Right ventricle myocardium inferior (tissue), 1 donor: Measurements from ENCODE around the gene SARS2. TPM values are rescaled to one million over a fixed set of nuclear protein-coding genes. Genes with fewer than 3 reads are reported as not detected.
"Not testable (repeated sequence)": the region's sequence is repeated elsewhere in the genome, so short reads cannot be mapped to it uniquely, and the experiment has no call there.

Experiments
- ATAC-seq: fragments of 200-7000 bp; cut with Tn5 transposase; one replicate; pipeline ENCODE4 v1.9.1; 2020; ENCODE audit warnings: mild to moderate bottlenecking, moderate library complexity
- DNase-seq: peaks from one replicate; pipeline ENCODE4 v3.0.0; 2021; ENCODE audit errors: missing footprints
- intact Hi-C: fragments of 100-400 bp; cut with DNase I; formaldehyde crosslinking; loops from one replicate; pipeline ENCODE4 v1.11.0; 2022
- total RNA-seq: library from RNA; stranded (reverse); fragmentation: NEBNext Ultra II Directional; extraction: Animal tissue kit (Norgen Biotek cat#: 25700); gene quantifications from one replicate; pipeline ENCODE4 v1.2.1, GENCODE V29; 2021
- donor health status: DM: no; HTN: yes; CAD: no; lungs with severe emphysema.

The SARS2 gene
- total RNA-seq, 1 donor from 2014 or later: 16.0 TPM

- ATAC-seq: no peak
- intact Hi-C loops: no loop called here
- DNase-seq: no peak
Measured at GRCh38 chr19:38879400-38879751, 51.2 kb downstream of the SARS2 start.

DNA sequence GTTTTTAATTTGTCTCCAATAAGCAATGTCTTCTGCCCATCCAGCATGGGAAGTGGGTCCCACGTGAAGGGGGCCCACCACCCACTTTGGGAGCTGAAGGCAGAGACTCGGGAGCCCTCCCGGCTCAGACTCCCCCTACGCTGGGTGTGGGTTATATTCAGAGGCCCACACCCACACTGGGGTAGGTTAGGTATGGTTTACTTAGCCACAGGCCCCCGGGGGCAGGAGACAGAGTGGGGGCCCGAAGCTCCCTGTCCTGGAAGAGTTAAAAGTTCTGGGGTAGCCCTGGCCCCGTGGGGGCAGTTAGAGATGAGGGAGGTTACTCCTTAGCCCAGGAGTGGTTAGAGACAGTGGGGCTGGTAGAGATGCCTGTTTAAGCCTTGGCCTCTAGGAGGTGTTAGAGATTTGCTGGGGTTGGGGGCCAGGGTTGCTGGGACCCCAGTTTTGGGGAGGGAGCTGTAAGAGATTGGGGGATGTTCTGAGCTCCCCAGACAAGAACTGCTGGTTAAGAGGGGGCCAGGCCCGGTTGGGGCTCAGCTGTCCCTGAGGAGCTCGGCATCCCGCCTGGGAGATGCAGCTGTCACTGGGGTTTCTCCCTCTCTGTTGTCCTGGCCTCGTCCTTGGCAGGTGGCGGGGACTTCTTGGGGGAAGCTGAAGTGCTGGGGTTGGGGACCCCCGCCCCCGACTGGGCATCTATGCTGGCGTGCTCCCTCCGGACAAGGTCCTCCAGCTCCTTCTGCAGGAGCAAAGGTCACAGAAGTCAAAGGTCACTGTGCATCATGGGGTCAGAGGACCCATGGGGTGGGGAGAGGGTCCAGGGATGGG, 51.8 kb downstream of the SARS2 start:
- no peak for DNase-seq
- ATAC-seq: no peak
- intact Hi-C loops: no loop called here

- peak; percentile 36 for ATAC-seq
- no peak for DNase-seq
- intact Hi-C loops: no loop called here
Measured at GRCh38 chr19:38877781-38878574, 52.6 kb downstream of the SARS2 start, which contains the start of gene RINL. Gene RINL (minus strand): TSS chr19:38878275. CDS start chr19:38876742, 1,533 bp downstream.

GRCh38 chr19:38875656-38876395, 54.7 kb downstream of the SARS2 start:
- no peak for DNase-seq

GRCh38 chr19:38873400-38873799, 57.2 kb downstream of the SARS2 start:
- intact Hi-C loops, DNase-seq, ATAC-seq: not testable (repeated sequence)

More at GRCh38 chr19:38875656-38876395, 54.7 kb downstream of the SARS2 start:
- intact Hi-C loops: no loop called here
- no peak for ATAC-seq

DNA sequence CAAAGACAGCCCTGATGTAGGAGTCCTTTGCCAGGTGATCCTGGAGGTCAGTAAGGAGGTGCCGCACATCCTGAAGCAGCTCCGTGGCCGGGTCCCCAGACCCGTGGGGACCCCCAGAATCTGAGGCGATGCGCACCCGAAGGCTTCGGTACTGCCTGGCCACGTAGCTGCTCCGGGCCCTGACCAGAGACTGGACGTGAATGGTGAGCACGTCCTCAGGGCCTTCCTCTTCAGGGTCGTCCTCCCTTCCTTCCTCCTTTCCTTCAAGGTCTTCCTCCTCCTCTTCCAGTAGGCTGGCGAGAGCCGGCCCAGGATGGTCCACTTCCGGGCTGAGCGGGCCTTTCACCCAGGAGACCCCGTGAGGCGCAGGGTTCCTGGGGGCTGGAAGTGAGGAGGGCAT, 60.0 kb downstream of the SARS2 start:
- intact Hi-C loops: no loop called here
- no peak for DNase-seq
- no peak for ATAC-seq

GRCh38 chr19:38869836-38870607, 60.5 kb downstream of the SARS2 start:
- intact Hi-C loops: no loop called here
- peak; percentile 96 for DNase-seq
- ATAC-seq: peak; percentile 97

- DNase-seq: peak; percentile 69
- no peak for ATAC-seq
- intact Hi-C loops: no loop called here
Measured at GRCh38 chr19:38869160-38869835, 61.3 kb downstream of the SARS2 start.

DNA sequence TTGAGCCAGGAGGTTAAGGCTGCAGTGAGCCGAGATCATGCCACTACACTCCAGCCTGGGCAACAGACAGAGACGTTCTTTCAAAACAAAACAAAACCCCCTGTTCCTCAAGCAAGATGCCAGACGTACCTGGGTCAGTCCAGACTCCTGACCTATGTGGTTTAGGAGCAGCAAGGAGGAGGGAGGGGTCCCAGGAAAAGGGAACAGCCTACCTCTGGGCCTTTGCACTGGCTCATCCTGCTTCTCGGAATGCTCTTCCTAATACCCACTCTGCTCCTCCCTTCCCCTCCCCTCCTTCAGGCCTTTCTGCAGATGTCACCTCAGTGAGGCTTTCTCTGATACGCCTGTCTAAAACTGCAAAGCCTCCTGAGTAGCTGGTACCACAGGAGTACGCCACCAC, 62.0 kb downstream of the SARS2 start:
- DNase-seq (no peak), ATAC-seq (no peak)
- intact Hi-C loops: no loop called here

DNA sequence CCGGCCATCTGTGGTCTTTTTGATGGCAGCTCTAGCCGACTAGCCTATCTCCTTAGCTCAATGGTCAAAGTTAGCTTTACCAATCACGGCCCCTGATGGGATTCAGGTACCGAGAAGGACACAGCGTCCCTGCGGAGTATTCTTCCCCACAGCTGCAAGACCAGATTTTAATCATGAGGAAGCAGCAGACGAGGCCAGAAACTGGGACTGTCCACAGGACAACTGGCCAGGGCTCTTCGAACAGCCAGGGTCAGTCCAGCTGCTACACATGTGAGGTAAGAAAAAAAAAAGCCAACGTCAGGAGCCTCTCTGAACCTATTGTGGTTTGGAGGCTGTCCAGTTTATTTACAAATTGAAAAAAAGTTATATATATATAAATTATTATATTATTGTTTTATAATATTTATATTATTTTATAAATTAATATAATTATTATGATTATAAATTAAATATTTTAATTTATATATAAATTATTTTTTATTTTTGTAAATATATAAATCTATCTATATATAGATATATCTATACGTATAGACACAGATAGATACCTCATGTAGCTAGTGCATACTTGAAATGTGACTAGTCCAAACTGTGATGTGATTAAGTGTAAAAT, 63.3 kb downstream of the SARS2 start:
- intact Hi-C loops: no loop called here
- no peak for ATAC-seq
- no peak for DNase-seq

Other genes starting within 250 kb of the SARS2 start
- not detected for gene CAPN12, start 186.3 kb downstream of the SARS2 start, total RNA-seq
- not detected for gene LGALS7, start 157.2 kb downstream of the SARS2 start, total RNA-seq
- not detected for gene LGALS7B, start 141.6 kb downstream of the SARS2 start, total RNA-seq
- 0.76 TPM for gene LGALS4, start 117.8 kb downstream of the SARS2 start, total RNA-seq
- gene ECH1, start 99.0 kb downstream of the SARS2 start, total RNA-seq: 1,308 TPM
- gene HNRNPL, start 80.8 kb downstream of the SARS2 start, total RNA-seq: 184 TPM
- 4.1 TPM for gene RINL, start 52.5 kb downstream of the SARS2 start, total RNA-seq
- gene SIRT2, start 31.1 kb downstream of the SARS2 start, total RNA-seq: 99.8 TPM
- 17.9 TPM for gene NFKBIB, start 30.8 kb downstream of the SARS2 start, total RNA-seq
- not detected for gene CCER2, start 18.6 kb downstream of the SARS2 start, total RNA-seq
- gene MRPS12, start 181 bp upstream of the SARS2 start, total RNA-seq: 67.9 TPM
- 2.3 TPM for gene FBXO17, start 45.0 kb upstream of the SARS2 start, total RNA-seq
- gene FBXO27, start 101.8 kb upstream of the SARS2 start, total RNA-seq: 15.1 TPM
- gene ACP7, start 153.6 kb upstream of the SARS2 start, total RNA-seq: not detected
- 16.2 TPM for gene PAK4, start 195.0 kb upstream of the SARS2 start, total RNA-seq